SIG-M5 (cell line): Measurements from ENCODE around the gene LCOR.
"Not testable (repeated sequence)": the region's sequence is repeated elsewhere in the genome, so short reads cannot be mapped to it uniquely, and the experiment has no call there.

Experiments
- DNase-seq: peaks from one replicate; lab custom pipeline; 2025; lab: John Stamatoyannopoulos, UW

LCOR gene

DNA sequence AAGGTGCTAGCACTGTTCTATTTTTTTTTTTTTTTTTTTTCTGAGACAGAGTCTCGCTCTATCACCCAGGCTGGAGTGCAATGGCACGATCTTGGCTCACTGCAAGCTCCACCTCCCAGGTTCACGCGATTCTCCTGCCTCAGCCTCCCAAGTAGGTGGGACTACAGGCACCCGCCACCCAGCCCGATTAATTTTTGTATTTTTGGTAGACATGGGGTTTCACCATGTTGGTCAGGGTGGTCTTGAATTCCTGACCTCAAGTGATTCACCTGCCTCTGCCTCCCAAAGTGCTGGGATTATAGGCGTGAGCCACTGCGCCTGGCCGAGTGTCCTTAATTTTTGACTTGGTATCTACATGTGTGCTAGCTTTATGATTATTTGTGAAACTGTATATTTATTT is 201.7 kb downstream of the LCOR start:
- DNase-seq: not testable (repeated sequence)

DNA sequence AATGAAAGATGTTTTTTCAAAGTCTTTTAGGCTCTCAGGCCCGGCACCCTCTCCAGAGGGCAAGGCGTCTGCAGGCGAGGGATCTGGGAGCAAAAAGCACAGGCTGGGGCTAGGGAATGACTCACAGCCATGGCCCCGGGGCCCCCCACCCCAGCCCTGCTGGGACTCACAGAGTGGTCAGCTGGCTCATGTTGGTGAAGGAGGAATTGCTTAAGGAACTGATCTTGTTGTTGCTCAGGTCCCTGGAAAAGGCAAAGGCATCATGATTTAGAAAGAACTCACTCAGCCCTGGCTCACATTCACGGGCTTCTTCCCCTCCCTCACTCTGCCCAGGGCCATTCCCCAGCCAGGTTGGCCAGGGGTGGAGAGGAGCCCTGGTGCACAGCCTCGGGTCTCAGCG is 202.2 kb downstream of the LCOR start:
- DNase-seq: no peak

DNA sequence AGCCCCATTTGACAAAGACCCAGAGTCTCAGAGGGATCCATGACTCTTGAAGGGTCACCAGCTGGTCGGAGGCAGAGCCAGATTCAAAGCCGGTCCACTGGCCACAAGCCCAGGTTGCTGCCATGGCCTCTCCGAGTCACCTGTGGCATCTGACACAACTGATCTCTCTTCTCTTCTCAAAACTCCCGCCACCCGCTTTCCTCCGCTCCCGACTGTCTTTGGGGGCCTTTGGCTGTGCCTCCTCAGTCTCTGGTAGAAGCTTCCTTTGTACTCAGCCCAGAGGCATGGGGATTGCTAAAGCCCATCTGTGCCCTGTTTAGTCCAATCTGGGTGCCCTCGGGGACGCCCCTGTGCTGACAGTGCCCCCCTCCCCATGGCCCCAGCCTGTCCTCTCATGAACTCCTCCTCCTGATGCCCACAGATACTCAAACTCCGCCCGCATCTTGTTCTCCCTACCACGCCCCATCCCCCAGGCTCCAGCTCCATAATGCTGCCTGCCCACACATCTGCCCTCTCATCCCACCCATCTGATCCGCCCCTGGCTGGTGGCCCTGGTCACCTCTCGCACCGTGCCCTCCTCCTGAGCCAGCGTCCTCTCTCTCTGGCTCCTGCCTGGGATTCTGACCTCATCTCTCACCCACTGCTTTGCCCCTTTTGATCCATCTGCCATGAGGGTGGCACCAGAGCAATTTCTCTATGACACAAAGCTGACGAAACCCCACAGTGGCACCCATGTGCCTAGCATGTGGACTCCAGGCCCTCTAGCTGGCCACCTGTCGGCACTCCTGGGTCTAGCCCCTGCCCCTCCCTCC is 203.1 kb downstream of the LCOR start:
- no peak for DNase-seq

DNA sequence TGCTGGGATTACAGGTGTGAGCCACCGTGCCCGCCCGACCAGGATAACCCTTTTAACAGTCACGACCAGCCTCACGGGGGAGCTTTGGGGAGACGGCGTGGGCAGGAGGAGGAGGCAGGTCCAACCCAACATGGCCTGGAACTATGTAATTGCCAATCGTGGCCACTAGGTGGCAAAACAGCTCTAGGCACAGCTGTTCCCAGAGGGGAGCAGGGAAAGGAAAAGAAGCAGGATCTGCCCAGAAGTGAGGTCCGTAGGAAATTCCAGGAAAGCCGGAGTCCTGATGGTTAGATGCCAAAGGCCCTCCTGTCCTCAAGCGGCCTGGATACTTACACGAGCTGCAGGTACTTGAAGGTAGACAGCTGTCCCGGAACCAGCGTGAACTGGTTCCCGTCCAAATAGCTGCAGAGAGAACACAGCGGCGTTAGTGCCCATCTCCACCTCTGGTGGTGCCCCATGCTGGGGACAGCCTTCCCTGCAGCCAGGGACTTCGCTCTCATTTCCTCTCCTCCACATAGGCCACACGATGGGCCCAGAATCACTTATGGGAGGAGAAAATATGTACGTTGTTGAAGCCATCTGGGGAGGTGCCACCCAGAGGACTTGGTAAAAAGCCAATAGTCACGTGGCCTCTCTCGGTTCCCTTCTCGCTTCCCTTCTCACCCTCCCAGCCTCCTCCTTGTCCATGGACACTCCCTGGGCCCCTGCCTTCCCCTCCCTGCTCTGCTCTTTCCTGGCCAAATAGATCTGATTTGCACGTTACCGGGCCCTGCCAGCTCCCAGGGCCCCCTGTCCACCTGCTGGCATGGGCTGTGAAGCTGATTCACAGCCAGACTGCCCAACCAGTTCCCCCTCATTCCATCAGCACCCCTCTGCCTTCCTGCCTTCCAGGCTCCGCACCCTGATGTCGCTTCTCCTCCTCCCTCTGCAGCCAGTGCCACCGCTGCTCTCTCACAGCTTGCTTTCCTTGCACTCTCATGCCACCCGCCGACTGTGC is 205.6 kb downstream of the LCOR start:
- DNase-seq: no peak

DNA sequence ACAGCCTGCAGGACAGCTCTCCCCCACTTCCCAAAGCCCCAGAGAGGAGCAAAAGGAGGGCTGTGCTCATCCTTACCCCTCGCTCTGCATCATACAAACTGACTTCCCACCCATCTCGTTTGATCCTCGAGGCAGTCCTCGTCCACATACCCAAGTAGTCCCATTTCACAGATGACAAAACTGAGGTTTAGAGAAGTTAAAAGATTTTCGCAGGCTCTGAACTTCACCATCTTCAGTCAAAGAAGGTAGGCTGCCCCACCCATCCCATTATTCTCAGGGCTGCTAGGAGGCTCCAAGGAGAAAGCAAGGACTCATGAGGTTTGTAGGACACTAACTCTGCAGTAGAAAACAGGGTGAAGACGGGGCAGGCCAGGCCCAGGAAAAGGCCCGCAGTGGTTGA is 206.6 kb downstream of the LCOR start:
- DNase-seq: no peak

DNA sequence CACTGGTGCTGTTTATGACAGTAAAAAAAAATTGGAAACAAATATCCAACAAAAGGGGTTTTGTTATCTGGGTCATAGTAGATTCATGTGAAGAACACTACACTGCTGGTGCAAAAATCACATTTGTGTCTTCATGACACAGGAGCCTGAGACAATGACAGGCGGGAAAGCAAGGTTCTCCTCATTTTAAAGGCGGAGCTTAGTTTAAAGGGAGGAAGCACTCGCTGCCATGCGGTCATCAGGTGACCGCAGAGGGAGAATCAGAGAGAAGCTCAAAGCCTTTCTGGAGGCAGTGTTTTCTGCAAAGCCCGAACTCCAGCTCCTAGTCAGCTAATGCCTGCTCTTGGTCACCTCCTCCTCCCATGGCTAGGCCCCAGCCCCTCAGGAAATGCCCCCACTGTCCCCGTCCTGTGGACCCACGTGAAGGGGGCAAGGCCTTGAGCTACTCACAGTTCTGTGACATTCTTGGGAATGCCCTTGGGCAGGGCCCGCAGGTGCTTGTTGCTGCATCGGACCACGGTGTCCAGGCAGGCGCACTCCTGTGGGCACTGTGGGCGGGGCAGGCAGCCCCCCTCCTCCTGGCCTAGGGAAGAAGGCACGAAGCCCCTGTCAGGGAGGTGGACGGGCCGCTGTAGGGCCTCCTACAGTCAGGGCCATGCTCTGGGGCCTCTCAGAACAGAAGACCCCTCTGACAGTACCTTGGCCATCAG is 207.6 kb downstream of the LCOR start:
- DNase-seq: no peak

DNA sequence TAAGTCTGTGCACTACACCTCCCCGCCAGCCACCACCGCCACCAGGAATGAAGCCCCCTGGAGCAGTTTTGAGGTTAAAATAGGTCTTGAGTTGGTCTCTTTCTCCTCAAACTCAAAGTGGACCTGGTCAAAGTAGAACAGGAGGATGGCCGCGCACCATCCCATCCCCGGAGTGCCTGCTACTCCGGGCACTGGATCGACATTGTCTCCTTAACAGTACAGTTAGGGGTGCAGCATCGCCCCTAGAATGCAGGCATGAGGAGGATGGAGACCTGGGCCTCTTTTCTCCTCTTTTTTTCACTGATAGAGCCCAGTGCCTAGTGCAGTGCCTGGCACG is 208.1 kb downstream of the LCOR start:
- no peak for DNase-seq

DNA sequence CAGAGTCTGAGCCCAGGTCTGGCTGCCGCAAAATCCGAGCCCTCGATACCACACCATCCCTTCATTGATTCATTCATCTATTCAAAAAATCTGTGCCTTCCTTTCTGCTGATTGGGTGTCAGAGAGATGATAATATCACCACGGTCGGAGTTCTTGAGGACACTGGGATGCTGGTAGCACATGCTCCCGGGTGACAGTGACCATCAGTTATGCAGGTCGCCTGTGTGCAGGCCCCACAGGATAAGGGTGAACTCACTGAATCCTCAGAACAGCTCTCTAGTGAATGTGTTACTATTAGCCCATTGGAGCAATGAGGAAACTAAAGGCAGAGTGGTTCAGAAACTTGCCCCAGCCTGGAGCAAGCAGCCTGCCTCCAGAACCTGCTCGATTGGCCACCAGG is 208.6 kb downstream of the LCOR start:
- no peak for DNase-seq

DNA sequence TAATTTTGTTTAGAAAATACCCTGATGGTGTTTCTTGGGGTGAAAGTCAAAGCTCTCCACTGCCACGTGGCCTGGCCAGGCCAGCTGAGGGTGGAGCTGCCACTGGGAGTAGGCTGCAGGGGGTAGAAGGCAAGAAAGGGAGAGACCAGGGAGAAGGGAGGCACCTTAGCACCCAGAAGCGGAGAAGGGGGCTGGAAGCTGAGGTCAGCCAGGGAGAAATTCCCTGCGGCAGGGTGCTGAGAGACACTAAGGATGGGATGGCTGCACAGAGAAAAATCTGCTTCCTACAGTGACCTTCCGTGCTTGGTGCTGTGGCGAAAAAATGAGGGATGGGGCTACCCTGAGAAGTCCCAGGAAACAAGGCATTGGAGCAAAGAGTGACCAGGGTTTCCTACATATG is 210.0 kb downstream of the LCOR start:
- no peak for DNase-seq

DNA sequence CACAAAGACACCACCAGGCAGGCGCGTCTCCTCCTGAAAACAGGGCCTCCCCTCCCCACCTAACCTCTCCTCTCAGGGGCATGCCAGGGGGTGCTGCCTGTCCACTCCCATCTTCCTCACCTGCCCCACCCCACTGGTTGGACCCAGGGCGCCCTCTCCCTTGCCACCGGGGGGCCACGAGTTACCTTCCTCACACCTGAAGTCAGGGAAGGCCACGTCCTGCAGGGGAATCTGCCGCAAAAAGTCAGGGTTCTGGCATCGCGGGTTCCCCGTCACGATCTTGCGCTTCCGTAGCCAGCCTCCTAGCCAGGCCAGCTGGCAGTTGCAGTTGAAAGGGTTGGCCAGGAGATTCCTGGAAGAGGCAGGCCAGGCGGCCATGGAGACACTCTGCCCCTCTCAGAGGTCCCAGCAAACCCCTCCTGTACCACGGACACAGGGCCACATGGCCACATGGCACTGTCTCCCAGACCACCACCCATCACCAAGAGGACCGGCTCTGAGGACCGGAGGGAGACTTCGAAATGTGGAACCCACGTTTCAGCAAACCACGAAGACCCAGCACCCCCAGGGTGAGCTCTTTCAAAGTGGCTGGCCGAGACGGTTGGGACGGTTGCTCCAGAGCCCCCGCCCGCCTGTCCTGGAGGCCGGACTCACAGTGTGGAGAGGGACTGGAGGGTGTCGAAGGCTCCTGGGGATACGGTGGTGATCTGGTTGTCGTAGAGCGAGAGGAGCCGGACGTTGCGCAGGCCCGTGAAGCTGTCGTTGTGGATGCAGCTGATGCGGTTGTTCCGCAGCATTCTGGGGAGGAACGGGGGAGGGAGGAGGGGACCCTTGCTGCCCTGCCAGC is 210.8 kb downstream of the LCOR start:
- DNase-seq: no peak

DNA sequence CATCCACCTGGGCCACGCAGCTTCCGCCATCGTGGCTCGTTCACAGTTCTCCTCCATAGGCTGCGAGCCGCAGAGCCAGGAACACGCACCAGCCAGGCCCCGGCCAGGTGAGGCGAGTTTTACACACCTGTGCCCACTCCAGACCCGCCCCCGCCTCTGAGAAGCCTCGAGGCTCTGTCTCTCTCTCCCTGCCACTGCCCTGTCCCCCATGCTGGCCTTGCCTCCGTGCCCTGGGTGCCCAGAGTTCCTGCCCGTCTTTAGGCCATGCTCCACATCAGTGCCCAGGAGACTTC is 211.4 kb downstream of the LCOR start:
- no peak for DNase-seq
